ENCODE results near the gene WDFY4.

WDFY4 gene

DNA sequence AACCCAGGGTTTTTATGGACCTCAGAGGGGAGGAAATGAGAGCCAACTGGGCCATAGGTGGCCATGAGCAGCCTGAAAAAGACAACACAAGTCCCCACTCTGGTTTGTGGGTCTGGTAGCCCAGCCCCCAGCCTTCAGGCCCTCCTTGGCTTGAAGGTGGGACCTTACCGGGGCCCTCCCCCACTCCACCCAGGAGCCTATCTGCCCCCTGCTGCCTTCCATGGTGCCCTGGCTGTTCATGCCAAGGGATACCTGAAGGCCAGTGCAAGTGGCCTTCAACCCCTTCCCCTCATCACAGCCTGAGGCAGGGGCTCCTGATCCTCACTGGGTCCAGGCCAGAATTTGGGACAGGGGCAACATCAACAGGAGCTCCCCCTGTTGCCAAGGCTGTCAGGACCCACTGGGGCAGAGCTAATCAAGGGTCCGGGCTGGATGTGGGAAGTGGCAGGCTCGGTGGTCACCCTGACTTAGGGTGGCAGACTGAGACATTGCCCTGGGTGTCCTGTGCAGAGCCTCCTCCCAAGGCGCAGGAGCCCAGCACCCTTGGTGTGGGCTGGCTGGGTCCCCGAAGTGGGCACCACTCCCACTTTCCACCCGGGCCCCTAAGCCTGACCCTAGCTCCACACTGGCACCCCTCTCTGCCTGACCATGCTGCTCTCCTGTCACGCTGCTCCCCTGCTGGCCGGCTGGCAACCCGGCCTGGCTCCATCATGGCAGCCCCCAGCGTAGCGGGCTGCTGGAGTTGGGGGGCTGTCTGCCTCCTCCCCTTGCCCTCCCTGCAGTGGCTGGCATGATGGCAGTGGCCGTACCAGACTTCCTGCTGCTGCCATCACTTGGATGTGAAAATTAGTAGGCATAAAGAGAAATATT, 6.4 kb downstream of the WDFY4 start:
- DNase-seq, result no peak

DNA sequence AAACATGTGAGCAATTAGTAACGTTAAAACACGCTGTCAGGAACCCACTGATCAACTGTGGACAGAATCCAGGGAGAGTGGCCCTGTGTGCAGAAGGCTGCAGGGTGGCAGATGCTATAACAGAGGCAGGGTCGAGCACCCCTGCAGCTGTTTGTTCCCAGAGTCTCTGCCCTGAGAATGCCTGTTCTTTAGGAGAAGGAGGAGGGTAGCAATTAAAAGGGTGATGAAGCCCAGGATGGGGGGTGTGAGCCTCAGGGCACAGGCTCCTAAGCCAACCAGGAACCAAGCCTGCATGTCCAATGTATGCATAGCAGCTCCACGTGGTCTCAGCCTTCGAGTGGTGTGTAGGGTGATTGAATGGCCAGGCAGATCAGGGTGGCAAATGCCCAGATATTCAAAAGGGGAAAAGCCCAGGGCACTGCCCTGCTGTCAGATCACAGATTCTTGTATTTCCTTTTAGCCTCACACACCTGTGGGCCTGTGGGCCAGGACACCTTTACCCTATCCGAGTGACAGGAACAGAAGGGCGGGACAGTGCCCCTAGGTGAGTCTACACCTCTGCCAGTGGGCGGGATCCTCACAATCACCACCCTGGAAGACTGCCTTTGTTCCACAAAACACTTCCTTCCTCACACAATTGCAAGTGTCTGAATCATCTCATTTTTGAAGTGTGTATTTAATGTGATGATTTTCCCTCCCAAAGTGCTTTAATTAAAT, 7.3 kb downstream of the WDFY4 start:
- DNase-seq, result no peak

DNA sequence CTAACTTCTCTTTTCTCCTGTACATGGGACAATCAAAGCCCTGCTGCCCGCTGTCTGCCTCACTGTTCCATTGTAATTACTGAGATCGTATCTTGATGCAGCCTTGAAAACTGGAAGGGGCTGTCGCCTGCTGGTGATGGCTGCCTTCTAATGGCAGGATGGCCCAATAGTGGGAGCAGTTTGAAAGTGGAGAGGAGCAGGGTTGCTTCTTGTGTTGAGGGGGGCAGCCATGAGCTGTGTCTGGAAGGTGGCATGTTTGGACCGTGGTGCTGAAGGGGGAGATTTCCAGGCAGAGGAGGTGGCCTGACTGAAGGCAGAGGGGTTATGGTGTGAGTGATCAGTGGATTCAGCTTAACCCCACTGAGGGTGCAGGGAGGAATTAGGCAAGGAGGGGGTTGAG, 8.1 kb downstream of the WDFY4 start:
- no peak for DNase-seq

DNA sequence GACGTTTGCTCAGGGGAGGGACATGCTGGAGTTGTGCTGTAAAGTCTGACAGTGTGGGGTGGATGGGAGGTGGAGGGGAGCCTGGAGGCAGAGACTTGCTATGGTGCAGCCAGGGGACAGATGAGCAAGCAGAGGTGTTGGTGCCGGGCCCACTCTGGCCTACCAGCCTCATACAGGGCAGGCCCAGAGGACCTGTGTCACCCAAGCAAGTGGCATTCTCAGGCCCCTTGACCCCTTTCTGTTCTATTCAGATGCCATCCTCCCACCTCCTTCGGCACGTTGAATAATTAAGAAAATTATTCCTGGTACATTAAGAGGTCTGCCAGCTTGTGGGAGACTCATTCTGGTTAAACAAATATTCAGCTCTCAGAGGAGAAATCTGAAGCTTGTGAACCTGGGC, 8.5 kb downstream of the WDFY4 start:
- no peak for DNase-seq

DNA sequence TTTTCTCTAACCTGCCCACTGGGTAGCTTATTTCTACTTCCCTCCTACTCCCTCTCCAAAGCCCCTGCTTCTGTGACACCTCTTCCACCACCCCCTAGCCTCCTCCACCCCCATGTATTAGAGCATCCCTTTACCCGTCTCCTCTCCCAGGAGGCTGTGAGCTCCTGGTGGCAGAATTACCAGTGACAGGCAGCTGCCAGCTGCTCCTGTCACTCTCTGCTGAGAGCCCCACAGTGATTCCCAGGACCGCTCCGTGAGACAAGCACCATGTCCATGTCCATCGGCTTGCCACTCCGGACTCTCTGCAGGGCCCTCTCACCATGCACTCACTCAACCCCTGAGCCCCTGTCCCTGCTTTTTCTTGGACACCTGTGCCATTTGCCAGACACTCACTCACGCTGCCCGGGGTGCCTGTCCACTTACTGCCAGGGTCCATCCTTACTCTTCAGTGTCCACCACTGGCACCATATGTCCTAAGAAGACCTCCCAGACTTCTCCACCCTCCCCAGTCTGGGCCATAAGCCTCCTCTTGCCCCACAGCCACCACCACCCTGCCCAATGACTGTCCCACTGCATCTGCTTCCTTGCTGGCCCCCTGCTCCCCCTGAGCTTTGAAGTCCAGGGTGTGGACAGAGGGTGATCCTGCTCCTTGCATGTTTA, 9.8 kb downstream of the WDFY4 start:
- no peak for DNase-seq

DNA sequence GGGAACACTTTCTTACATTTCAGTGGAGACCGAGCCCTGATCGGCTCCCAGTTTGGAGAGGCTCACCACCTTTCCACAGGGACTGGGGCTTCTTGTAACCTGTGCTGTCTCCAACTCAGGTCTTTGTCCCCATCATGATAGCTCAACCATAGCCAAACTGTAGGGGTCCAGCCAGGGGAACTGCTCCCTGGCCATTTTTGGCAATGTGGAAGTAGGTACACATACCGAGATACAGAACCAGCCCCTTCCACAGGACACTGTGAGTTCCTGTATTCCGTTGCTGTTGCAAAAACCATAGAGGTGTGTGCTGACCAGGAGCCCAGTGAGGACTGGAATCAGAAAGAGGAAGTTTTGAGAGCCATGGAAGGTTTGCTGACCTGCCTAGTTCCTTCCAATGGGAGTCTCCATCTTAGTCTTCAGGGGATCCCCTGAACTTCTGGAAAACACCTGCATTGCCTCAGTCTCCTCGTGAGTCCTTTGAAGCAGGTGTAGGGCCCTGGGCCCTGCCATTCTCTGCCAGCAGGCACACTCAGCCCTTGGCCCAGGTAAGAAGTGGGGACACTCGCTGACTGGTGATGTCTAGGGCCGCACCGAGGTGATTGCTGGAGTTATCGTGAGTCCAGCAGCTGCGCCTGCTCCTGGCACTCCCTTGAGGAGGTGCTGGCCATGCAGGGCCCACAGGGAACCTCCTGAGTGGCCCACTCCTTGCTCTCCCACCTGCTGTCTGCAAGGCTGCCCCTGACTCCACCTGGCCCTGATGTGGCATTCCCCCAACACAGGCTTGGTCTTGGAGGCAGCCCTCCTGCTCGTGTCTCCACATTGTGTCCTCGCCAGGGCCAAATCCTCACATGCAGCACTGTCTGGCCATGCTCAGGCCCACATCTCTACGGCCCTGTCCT, 11.2 kb downstream of the WDFY4 start:
- DNase-seq, result no peak

DNA sequence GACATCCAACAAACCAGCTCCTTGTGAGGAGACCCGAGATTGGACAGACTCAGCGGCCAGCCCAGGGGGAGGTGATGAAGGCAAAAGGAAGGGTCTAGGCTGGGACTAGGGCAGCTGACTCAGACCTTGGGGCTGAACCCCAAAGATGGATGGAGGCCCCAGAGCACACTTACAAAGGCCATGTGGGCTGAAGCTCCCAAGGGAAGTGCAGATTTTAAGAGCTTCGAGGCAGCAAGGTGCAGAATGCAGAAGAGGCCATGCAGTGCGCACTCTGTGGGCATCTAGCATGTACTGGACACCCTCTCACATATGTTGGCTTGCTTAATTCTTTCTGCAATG, 11.8 kb downstream of the WDFY4 start:
- no peak for DNase-seq

DNA sequence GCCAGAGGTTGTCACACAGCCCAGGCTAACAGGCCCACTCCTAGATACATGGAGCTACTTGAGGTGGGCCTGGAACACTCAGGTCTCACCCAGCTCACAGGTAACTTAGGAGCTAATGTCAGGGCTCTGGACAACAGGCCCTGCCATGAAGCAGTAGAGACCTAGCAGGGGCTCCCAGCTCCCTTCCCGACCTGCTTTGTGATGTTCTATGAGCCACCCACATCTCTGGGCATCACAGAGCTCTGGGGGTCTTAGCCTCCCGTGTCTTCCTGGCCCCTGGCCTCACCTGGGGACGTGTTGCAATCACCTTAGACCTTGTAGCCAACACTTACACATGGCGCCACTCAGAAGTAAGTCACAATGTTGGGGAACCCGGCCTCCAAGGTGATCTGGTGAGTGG, 12.4 kb downstream of the WDFY4 start:
- no peak for DNase-seq

DNA sequence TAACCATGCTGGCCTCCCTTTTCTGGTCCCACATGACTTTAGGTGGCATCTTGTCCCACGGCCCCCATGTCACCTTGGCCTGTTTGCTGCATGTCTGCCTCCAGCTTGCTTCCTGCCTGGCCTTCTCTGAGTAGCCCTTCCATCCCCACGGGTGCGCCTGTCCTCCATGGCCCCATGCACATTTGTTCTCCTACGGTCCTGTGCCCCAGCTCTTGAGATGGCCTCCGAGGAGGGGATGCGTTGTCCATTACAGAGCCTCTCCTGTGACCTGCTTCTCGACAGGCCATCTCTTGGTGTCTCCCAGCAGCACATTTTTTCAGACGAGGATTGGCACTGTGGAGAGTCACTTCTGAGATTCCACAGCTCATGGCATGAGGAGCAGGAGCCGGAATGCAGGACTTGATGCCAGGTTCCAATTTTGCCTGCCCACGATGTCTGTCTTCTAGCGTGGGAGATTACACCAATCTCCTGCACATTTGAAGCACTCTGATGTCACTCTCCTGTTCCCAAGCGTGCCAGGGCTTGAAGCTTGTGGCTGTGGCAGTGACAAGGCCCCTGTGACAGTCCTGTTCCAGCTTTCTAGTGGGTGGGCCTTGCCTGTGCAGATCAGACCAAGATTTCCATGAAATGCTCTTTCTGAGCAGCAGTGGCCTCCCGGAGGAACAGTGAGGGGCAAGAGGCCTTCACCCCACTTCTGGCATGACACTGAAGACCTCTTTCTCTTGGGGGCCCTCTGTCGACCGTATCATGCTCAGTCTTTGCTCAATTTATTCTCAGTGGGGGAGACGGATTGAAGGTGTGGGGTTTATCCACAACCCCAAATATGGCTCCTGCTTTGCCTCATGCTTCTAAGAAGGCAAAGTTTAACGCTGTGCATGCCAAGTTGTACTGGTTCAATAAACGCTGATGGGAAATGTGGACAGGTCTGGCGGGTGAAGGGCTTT, 13.4 kb downstream of the WDFY4 start:
- no peak for DNase-seq

DNA sequence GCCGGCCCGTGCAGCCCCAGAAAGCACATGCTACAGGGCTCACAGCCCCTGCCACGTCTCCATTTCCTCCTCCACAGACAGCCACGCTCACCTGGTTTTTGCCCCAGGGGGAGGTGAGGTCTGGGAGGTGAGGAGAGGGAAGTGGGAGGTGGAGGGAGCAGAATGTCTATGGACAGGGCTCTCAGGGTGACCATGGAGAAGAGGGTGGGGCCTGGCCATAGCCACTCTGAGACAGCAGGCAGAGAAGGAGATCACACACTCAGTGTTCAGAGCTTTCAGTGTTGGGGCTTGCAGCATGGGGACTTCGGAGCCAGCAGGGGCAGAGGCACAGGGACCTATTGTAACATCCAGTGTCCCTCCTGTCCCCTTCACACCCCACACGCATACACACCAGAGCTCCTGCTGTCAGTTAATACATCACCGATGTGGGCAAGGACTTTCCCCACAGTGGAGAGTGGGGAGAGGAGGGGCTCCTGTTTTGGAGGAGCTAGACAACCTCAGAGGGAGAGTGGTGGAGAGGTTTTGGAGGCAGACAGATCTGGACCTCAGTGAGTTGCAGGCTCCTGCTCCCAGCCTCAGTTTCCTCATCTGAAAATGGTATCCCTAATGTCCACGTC, 14.4 kb downstream of the WDFY4 start:
- DNase-seq, result no peak

DNA sequence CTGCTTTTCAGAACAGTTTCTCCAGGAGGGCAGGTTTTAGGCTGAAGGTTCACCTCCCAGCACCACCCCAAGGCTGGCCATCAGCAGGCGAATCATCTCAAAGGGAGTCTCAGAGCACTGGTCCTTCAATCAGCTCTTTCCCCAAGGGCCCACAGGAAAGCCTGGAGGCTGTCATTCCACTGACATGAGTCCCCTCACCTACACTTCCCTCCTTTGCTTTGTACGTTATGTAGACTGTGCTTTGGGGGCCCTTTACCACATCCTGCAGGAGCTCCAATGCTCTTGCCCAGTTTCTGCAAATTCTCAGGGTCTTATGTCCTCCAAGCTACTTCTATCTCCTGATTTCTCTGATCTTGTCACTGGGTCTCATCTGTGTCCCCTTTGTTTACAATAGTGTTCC, 15.4 kb downstream of the WDFY4 start:
- no peak for DNase-seq

DNA sequence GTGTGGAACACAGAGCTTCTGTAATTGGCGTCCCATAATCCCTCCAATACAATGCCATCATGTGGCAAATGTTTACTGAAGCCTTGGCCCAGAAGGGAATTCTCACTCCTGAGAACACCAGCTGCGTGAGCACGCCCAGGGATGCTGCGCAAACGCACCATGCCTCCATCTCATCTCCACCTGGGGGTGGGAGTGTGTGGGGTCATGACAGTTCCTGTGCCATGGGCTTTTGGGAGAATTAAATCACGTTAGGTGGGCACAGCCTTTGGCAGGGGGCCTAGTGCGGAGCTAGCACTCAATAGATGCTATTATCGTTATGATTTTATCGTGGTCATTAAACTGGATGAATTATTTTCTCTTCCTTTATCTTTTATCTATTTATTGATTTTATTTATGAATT, 15.8 kb downstream of the WDFY4 start:
- no peak for DNase-seq

DNA sequence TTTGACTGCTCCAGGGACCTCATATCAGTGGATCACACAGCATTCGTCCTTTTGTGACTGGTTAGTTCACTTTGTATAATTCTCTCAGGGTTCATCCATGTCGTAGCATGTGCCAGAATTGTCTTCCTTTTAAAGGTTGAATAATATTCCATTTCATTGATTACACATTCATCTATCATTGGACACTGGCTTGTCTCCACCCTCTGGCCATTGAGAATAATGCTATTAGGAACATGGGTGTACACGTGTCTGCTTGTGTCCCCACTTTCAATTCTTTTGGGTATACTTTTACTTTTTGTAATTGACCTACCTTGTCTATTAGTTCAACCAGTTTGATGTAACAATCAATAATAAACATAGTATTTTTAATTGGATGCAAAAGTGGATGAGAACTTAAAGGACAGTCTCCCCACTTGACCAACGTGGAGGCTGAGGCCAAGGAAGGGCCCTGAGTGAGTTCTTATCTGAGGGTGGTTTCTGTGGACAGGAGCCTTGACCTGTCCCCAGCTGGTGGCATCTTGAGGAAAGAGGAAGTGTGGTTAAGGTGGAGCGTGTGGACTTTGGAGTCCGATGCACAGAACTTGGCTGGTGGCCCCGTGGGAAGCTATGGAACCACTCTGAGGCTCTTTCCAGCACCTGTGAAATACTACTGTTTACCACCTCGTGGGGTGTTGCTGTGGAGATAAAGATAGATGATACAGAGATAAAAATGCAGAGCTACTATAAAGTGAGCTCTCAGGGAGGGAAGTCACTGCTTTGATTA, 16.6 kb downstream of the WDFY4 start:
- no peak for DNase-seq

DNA sequence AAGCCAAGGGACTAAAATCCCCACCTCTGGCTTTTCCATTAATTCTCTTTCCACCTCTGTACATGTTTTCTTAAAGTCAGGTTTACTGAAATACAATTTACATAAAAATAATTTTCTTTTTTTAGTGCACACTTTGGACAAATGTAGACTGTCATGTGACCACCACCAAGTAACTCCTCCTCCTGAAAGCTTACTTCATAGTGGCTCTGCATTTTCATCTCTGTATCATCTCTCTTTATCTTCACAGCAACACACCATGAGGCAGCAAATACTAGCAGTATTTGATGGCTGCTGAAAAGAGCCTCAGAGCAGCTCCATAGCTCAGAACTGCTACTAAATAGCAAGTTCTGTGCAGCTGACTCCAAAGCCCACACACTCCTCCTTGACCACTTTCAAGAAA, 17.3 kb downstream of the WDFY4 start:
- DNase-seq, result no peak

DNA sequence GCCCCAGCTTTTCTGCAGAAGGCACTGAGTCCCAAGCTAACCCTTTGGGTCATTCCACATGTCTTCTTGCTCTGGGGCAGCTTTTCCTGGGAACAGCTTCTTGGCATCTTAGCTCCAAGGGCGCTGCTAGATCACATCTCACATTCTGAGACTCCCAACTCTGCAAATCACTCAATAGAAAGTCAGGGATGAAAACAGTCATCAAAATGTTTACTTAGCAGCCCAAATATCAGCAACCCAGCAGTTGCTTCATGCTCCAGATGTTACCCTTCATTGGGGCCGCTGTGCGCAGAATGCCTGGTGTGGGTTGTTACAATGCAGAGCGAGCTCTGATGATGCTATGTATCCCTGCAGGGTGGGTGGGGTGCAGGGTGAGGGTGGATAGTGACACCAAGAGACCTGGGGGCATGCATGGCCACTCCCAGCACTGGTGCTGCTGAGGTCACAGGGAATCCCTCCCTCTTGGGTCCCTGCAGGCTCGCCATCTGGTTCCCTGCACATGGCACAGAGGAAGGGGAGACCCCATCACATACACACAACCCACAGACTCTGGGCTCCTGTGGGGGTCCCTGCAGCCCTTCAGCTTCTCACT, 19.0 kb downstream of the WDFY4 start:
- no peak for DNase-seq

DNA sequence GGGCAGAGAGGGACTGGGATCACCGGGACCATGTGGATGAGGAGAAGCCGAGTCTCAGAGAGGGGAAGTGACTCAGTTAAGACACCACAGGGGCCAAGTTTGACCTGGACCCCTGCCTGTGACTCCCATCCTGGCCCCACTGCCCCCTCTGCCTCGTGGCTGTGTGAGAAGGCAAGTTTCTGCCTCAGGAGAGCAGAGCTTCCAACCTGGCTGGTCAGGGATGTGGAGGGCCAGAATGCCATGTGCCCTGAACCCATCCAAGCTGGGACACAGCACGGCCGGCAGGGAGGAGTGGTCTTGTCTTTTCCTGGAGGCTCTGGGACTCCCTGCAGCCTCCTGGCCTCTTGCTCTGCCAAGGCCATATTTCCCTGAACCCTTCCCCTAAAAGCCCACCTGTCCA, 19.5 kb downstream of the WDFY4 start:
- no peak for DNase-seq

DNA sequence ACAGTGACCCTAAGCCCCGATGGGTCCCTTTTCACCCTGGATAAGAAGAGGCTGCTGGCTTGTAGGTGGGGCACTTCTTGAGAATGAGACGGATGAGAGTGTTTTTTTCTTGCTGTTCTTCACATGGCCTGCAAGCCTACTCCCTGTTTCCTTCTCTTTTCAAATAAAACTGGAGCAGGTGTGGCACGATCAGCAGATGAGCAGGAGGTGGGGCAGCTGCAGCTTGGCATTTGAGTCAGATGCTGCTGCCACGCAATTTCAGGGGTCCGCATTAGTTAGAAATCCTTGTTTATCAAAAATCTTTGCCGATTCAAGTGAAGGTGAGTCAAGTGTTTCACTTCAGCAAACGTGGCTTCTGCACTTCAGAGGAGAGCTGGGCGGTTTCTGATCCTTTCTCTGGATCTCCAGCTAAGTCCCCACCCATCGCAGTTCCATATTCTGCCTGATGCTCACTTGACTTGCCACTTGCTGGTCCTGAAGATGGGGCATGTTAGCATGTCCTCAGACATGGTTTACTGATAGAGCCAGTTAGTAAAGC, 20.8 kb downstream of the WDFY4 start:
- DNase-seq, result no peak

DNA sequence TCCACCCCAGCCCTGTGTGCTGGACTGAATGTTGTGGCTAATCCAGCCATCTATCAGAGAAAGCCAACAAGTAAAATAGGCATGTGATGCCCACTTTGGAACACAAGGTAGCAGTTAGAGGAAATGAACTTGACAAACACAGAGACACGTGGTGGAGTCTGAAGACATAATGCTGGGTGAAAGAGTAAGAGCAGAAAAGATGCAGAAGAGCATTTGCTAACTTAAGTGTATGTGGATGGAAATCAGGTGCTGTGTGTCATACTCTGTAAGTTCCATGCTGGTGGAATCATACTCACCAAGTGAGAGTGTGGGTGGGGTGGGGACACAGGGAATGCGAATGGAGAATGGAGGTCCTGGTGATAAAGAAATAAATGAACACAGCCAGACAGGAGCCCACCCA, 22.8 kb downstream of the WDFY4 start:
- no peak for DNase-seq

DNA sequence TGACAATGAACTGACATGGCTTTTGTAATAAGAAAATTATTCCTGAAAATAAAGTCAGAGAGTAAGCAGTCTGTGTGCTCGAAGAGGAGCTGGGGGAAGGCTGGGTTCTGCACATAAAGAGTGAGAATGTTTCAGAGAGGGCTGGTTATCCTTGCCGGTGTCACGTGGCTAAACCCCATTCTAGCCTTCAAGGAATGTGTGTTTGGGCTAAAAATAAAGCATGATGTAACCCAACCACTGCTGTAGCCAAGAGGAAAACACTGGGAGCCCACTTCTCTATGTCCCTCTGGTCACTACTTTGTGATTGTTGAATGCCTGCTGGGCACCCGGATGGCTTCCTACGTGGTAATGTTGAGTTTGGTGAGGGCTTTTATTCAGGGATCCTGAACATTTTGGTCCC, 23.5 kb downstream of the WDFY4 start:
- no peak for DNase-seq
